ENCODE measurements around the gene ITLN1.
"Not testable (repeated sequence)": the region's sequence is repeated elsewhere in the genome, so short reads cannot be mapped to it uniquely, and the experiment has no call there.

Gene ITLN1

GRCh38 chr1:160885042-160885441, at the start of gene ITLN1:
ITLN1 (minus strand) TSS chr1:160885180; CDS start chr1:160884877, 303 bp downstream.
- Histone ChIP-seq H3K4me3 (no peak within 1 kb of the TSS), H3K27ac (no peak within 1 kb of the TSS)
- no peak for DNase-seq (ENCODE audit: low spot score)
- TF ChIP-seq CTCF (IDR thresholded peaks at IDR 0.05), result no peak

- H3K27ac ChIP-seq; DNase-seq (ENCODE audit: low spot score); H3K4me3 ChIP-seq: not testable (repeated sequence)
These were observed 48.3 kb upstream of the ITLN1 start for GRCh38 chr1:160933305-160933704.

GRCh38 chr1:160925652-160926244, 40.8 kb upstream of the ITLN1 start:
- no peak for TF ChIP-seq CTCF (IDR thresholded peaks at IDR 0.05)
- Histone ChIP-seq H3K27ac (no peak overlapping the region), H3K4me3 (no peak overlapping the region)
- no peak for DNase-seq (ENCODE audit: low spot score)

GRCh38 chr1:160924791-160925651, 40.0 kb upstream of the ITLN1 start:
- TF ChIP-seq CTCF (IDR thresholded peaks at IDR 0.05), result no peak
- no peak for DNase-seq (ENCODE audit: low spot score)
- Histone ChIP-seq H3K4me3 (no peak overlapping the region), H3K27ac (no peak overlapping the region)

GRCh38 chr1:160916666-160917065, 31.7 kb upstream of the ITLN1 start:
- H3K27ac ChIP-seq, result peak overlapping the region in 1 of 2 donors; percentile 41
- DNase-seq (ENCODE audit: low spot score), result no peak
- TF ChIP-seq CTCF (IDR thresholded peaks at IDR 0.05), result no peak
- H3K4me3 ChIP-seq, result no peak overlapping the region

GRCh38 chr1:160913229-160913628, 28.2 kb upstream of the ITLN1 start:
- peak overlapping the region in 1 of 2 donors; percentile 84 for H3K27ac ChIP-seq
- H3K4me3 ChIP-seq; DNase-seq (ENCODE audit: low spot score): not testable (repeated sequence)

- DNase-seq (ENCODE audit: low spot score), result no peak
- H3K27ac ChIP-seq, result peak overlapping the region; percentile 50 to 84
- no peak for TF ChIP-seq CTCF (IDR thresholded peaks at IDR 0.05)
- no peak overlapping the region for H3K4me3 ChIP-seq
These were observed 26.9 kb upstream of the ITLN1 start for GRCh38 chr1:160911925-160912324.

GRCh38 chr1:160911441-160911840, 26.5 kb upstream of the ITLN1 start:
- no peak overlapping the region for H3K4me3 ChIP-seq
- DNase-seq (ENCODE audit: low spot score), result no peak
- peak overlapping the region; percentile 50 to 84 for H3K27ac ChIP-seq
- TF ChIP-seq CTCF (IDR thresholded peaks at IDR 0.05), result no peak
